ENCODE results near the gene LRMDA. TPM values are rescaled to one million over a fixed set of nuclear protein-coding genes. Genes with fewer than 3 reads are reported as not detected.

LRMDA gene
- total and polyA plus RNA-seq, 2 of the 13 experiments (the other 11 are each of a cell fraction or from before 2014, with no cell fraction given), result 13.4 to 22.0 TPM

GRCh38 chr10:76051007-76051936 is 619.8 kb downstream of the LRMDA start (continued):
- peak; percentile 98; the same call in 1 of the 2 replicates for TF ChIP-seq FOXJ3 (CRISPR knock-in tag; IDR thresholded peaks at IDR 0.05; ENCODE audit: borderline replicate concordance)
- TF ChIP-seq TBX2 (CRISPR knock-in tag; IDR thresholded peaks at IDR 0.05; ENCODE audit: borderline replicate concordance), result peak; percentile 100
- TF ChIP-seq KMT2B (CRISPR knock-in tag; IDR thresholded peaks at IDR 0.05), result 0 out of 2 replicates have a peak, but pooled peaks have one; percentile 37
- no peak for TF ChIP-seq ZNF512 (CRISPR knock-in tag; IDR thresholded peaks at IDR 0.05)
- no peak for TF ChIP-seq CERS6 (CRISPR knock-in tag; IDR thresholded peaks at IDR 0.05)
- peak; percentile 91 for TF ChIP-seq KDM6A (CRISPR knock-in tag; IDR thresholded peaks at IDR 0.05; ENCODE audit: low read depth)
- TF ChIP-seq FUBP1 (CRISPR knock-in tag; IDR thresholded peaks at IDR 0.05; ENCODE audit: borderline replicate concordance), result peak; percentile 66; the same call in 1 of the 2 replicates
- TF ChIP-seq POLR2A (IDR thresholded peaks at IDR 0.05; ENCODE audit: insufficient read depth in 1 of 2, low read depth in 2 of 2, low read length in 2 of 2), result peak; percentile 44 to 59
- TF ChIP-seq, protein P1, sequence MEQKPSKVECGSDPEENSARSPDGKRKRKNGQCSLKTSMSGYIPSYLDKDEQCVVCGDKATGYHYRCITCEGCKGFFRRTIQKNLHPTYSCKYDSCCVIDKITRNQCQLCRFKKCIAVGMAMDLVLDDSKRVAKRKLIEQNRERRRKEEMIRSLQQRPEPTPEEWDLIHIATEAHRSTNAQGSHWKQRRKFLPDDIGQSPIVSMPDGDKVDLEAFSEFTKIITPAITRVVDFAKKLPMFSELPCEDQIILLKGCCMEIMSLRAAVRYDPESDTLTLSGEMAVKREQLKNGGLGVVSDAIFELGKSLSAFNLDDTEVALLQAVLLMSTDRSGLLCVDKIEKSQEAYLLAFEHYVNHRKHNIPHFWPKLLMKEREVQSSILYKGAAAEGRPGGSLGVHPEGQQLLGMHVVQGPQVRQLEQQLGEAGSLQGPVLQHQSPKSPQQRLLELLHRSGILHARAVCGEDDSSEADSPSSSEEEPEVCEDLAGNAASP (CRISPR knock-in tag; IDR thresholded peaks at IDR 0.05; ENCODE audit: borderline replicate concordance), result peak; percentile 96
- no peak for TF ChIP-seq ZBTB44 (CRISPR knock-in tag; IDR thresholded peaks at IDR 0.05)
- TF ChIP-seq ELF3 (CRISPR knock-in tag; IDR thresholded peaks at IDR 0.05), result peak; percentile 88
- peak; percentile 89 for TF ChIP-seq HMG20B (CRISPR knock-in tag; conservative IDR thresholded peaks at IDR 0.05)
- TF ChIP-seq RBAK (CRISPR knock-in tag; IDR thresholded peaks at IDR 0.05), result no peak
- no peak for TF ChIP-seq ZNF619 (CRISPR knock-in tag; IDR thresholded peaks at IDR 0.05)
- TF ChIP-seq SNAI1 (CRISPR knock-in tag; IDR thresholded peaks at IDR 0.05; ENCODE audit: borderline replicate concordance), result no peak
- no peak for TF ChIP-seq HES4 (CRISPR knock-in tag; IDR thresholded peaks at IDR 0.05; ENCODE audit: borderline replicate concordance)
- peak; percentile 96; the same call in 1 of the 2 replicates for TF ChIP-seq ZSCAN5A (CRISPR knock-in tag; IDR thresholded peaks at IDR 0.05; ENCODE audit: borderline replicate concordance)

Measured in HepG2 (cell line).